HepG2 (cell line): Measurements from ENCODE around the gene RNF213. TPM values are rescaled to one million over a fixed set of nuclear protein-coding genes. Genes with fewer than 3 reads are reported as not detected.

ENCODE experiments used
- ATAC-seq: fragments of 200-7000 bp; cut with Tn5 transposase; 3 replicates; pipeline ENCODE4 v1.9.1; 2020; ENCODE audit warnings: mild to moderate bottlenecking, moderate library complexity
- BruUV-seq: library from RNA; stranded (reverse); fragments of 400-500 nt; replicated peaks from 2 replicates; lab custom pipeline; 2021; lab: Mats Ljungman, UMichigan
- CTCF ChIA-PET: fragments of 300-600 bp; formaldehyde crosslinking; extraction: SDS; loops from one replicate; lab custom pipeline; 2021; ENCODE audit warnings: low total read pairs, inconsistent platforms, low intra/inter-chr PET ratio; lab: Yijun Ruan, JAX
- POLR2A ChIA-PET: fragments of 350-600 bp; sonication (Branson Sonifier 250); formaldehyde crosslinking; loops from one replicate; lab custom pipeline; 2020; ENCODE audit warnings: antibody characterized with exemption, inconsistent platforms; lab: Yijun Ruan, JAX
- DNase-seq: peaks from one replicate; pipeline ENCODE4 v3.0.0-alpha.2; 2015; ENCODE audit warnings: low spot score
- FAIRE-seq: peaks from 3 replicates; lab custom pipeline; 2011; peaks lifted over from hg19 to GRCh38; lab: Jason Lieb, UNC
- H2AFZ ChIP-seq: one replicate; pipeline ENCODE4 v1.6.1; 2011; ENCODE audit warnings: low read length, inconsistent platforms
- H3K27ac ChIP-seq: fragments of 300-600 bp; 3 replicates; pipeline ENCODE4 v1.8.0; 2011; ENCODE audit warnings: mixed run types, mild to moderate bottlenecking, mixed read lengths, low read length, inconsistent platforms; ENCODE audit not compliant: insufficient read depth; ENCODE audit errors: extremely low read length
- H3K27me3 ChIP-seq, 2 experiments: fragments of 200-600 bp in 1 of 2; 2 replicates in 1 of 2; 3 replicates in 1 of 2; pipeline versions ENCODE4 v1.6.0 to v1.8.0; 2011; ENCODE audit warnings: low read length in 2 of 2, mild to moderate bottlenecking in 2 of 2, moderate library complexity in 2 of 2, inconsistent platforms in 1 of 2; ENCODE audit not compliant: insufficient read depth in 2 of 2, control insufficient read depth in 1 of 2
- H3K36me3 ChIP-seq, 2 experiments: fragments of 200-600 bp in 1 of 2; replicated peaks in 1 of 2; 2 replicates in 1 of 2; 3 replicates in 1 of 2; pipeline versions ENCODE4 v1.5.1 to v1.8.0; 2011; ENCODE audit warnings: low read length in 2 of 2, inconsistent platforms in 1 of 2; ENCODE audit not compliant: insufficient read depth in 2 of 2, control insufficient read depth in 1 of 2
- H3K4me1 ChIP-seq: 2 replicates; pipeline ENCODE4 v1.5.1; 2012; ENCODE audit warnings: low read length, inconsistent platforms; ENCODE audit not compliant: insufficient read depth
- H3K4me2 ChIP-seq: 2 replicates; pipeline ENCODE4 v1.6.0; 2011; ENCODE audit warnings: low read depth, low read length, inconsistent platforms
- H3K4me3 ChIP-seq, 3 experiments: fragments of 200-600 bp in 1 of 3; sonication (generic), shearing (Covaris generic) in 1 of 3; replicated peaks in 1 of 3; 2 replicates each; pipeline ENCODE4 v1.5.1; 2011 to 2016; ENCODE audit warnings: low read length in 3 of 3, inconsistent platforms in 2 of 3, low read depth in 2 of 3, mild to moderate bottlenecking in 2 of 3, control low read depth in 1 of 3, mixed read lengths in 1 of 3; ENCODE audit not compliant: insufficient read depth in 1 of 3
- H3K79me2 ChIP-seq: one replicate; pipeline ENCODE4 v1.6.1; 2011; ENCODE audit warnings: low read length, inconsistent platforms; ENCODE audit not compliant: insufficient read depth
- H3K9ac ChIP-seq: 2 replicates; pipeline ENCODE4 v1.6.0; 2011; ENCODE audit warnings: mild to moderate bottlenecking, low read depth, low read length, inconsistent platforms; ENCODE audit not compliant: insufficient read depth
- H3K9me3 ChIP-seq: 2 replicates; pipeline ENCODE4 v1.5.1; 2012; ENCODE audit warnings: mild to moderate bottlenecking, low read length
- H4K20me1 ChIP-seq: 2 replicates; pipeline ENCODE4 v1.6.0; 2011; ENCODE audit warnings: inconsistent platforms, mild to moderate bottlenecking, low read length, moderate library complexity; ENCODE audit not compliant: insufficient read depth
- FOSL1 ChIP-seq: sonication (generic); formaldehyde crosslinking; IDR thresholded peaks from 2 replicates; pipeline ENCODE4 v1.9.0; 2021; ENCODE audit warnings: missing genetic modification reagents, borderline replicate concordance
- FOXO1 ChIP-seq: sonication (generic); formaldehyde crosslinking; IDR thresholded peaks from 2 replicates; pipeline ENCODE4 v1.4.0; 2020; ENCODE audit warnings: missing genetic modification reagents
- HDAC6 ChIP-seq: fragments of 200-600 bp; sonication (generic); IDR thresholded peaks from 2 replicates; pipeline ENCODE4 v1.7.0; 2017; ENCODE audit warnings: mild to moderate bottlenecking, antibody characterized with exemption, low read length, low read depth
- NFE2 ChIP-seq: sonication (generic); formaldehyde crosslinking; IDR thresholded peaks from 2 replicates; pipeline ENCODE4 v1.4.0; 2020; ENCODE audit warnings: missing genetic modification reagents
- PCBP2 ChIP-seq: fragments of 200-400 bp; formaldehyde crosslinking; optimal IDR thresholded peaks from 2 replicates; pipeline ENCODE3; 2018; ENCODE audit warnings: low read length, low read depth; ENCODE audit not compliant: poor library complexity, severe bottlenecking
- POGZ ChIP-seq: sonication (generic); formaldehyde crosslinking; IDR thresholded peaks from 2 replicates; pipeline ENCODE4 v1.4.0; 2020; ENCODE audit warnings: mild to moderate bottlenecking, missing genetic modification reagents
- RFXANK ChIP-seq: IDR thresholded peaks from 2 replicates; pipeline ENCODE4 v1.6.1; 2016
- SMAD9 ChIP-seq: sonication (generic); formaldehyde crosslinking; IDR thresholded peaks from 2 replicates; pipeline ENCODE4 v1.5.1; 2020; ENCODE audit warnings: mild to moderate bottlenecking, missing genetic modification reagents
- WIZ ChIP-seq: sonication (generic); formaldehyde crosslinking; IDR thresholded peaks from 2 replicates; pipeline ENCODE4 v1.5.1; 2020; ENCODE audit warnings: mild to moderate bottlenecking, missing genetic modification reagents
- ZNF224 ChIP-seq: sonication (generic); formaldehyde crosslinking; IDR thresholded peaks from 2 replicates; pipeline ENCODE4 v1.5.0; 2020; ENCODE audit warnings: mild to moderate bottlenecking, missing genetic modification reagents
- ZNF260 ChIP-seq: sonication (generic); formaldehyde crosslinking; IDR thresholded peaks from 2 replicates; pipeline ENCODE4 v1.4.0; 2020; ENCODE audit warnings: missing genetic modification reagents, low read depth, mild to moderate bottlenecking, borderline replicate concordance
- ZNF274 ChIP-seq: sonication (generic); formaldehyde crosslinking; IDR thresholded peaks from 2 replicates; pipeline ENCODE4 v1.5.1; 2020; ENCODE audit warnings: mild to moderate bottlenecking, missing genetic modification reagents
- ZNF282 ChIP-seq: fragments of 450-650 bp; IDR thresholded peaks from 2 replicates; pipeline ENCODE4 v1.6.1; 2018; ENCODE audit not compliant: partially characterized antibody
- ZNF761 ChIP-seq: sonication (generic); formaldehyde crosslinking; conservative IDR thresholded peaks from 2 replicates; pipeline ENCODE4 v1.4.0; 2020; ENCODE audit warnings: mild to moderate bottlenecking, missing genetic modification reagents
- ZNF782 ChIP-seq: sonication (generic); formaldehyde crosslinking; IDR thresholded peaks from 2 replicates; pipeline ENCODE4 v1.4.0; 2020; ENCODE audit warnings: missing genetic modification reagents, mild to moderate bottlenecking, borderline replicate concordance
- WGBS: methylation state at CpG from one replicate; pipeline ENCODE4 v1.1.6; 2017; ENCODE audit warnings: low lambda C conversion rate; 5-methylcytosine and 5-hydroxymethylcytosine counted together
- in situ Hi-C: cut with HindIII; loops from 2 replicates; pipeline ENCODE4 v1.10.0; 2017; ENCODE audit warnings: low pct_unique_long_range_greater_than_20kb; ENCODE audit not compliant: extremely low pct_ligation_motif_present
- intact Hi-C: fragments of 100-400 bp; cut with micrococcal nuclease; formaldehyde crosslinking; loops from one replicate; pipeline ENCODE4 v1.10.0; 2022; ENCODE audit not compliant: unreplicated experiment
- polyA plus RNA-seq, 8 experiments: library from polyadenylated mRNA; depleted of rRNA in 3 of 8; stranded (reverse) in 7 of 8; unstranded in 1 of 8; fragments of >200 nt; fragmentation: Illumina TruSeq in 4 of 8; extraction: Trizol in 4 of 8; gene quantifications; 2 replicates each; pipeline versions ENCODE4 v1.2.1 to v1.2.3, GENCODE V29; 2011 to 2016; ENCODE audit warnings: low read depth in 4 of 8, missing spikeins in 1 of 8, mixed read lengths in 1 of 8; ENCODE audit not compliant: insufficient read depth in 1 of 8
- total RNA-seq, 5 experiments: library from RNA; depleted of rRNA; stranded (reverse); fragments of >200 nt; fragmentation: Illumina TruSeq; extraction: Trizol; gene quantifications; 2 replicates each; pipeline ENCODE4 v1.2.3, GENCODE V29; 2016; ENCODE audit warnings: low read depth in 1 of 5
- TF ChIP-seq, protein P1 (sequence below): sonication (generic); formaldehyde crosslinking; IDR thresholded peaks from 2 replicates; pipeline ENCODE4 v1.5.1; 2020; ENCODE audit warnings: mild to moderate bottlenecking, missing genetic modification reagents, moderate library complexity

The RNF213 gene
- total and polyA plus RNA-seq, 2 of the 13 experiments (the other 11 are each of a cell fraction or from before 2014, with no cell fraction given) = 38.6 to 38.7 TPM

GRCh38 chr17:80393241-80393890, 132.7 kb downstream of the RNF213 start (continued):
- TF ChIP-seq ZNF224 (CRISPR knock-in tag) (no peak), PCBP2 (no peak), ZNF761 (no peak), RFXANK (no peak), HDAC6 (no peak)
- TF ChIP-seq, all 625 proteins: peak for 0

DNA sequence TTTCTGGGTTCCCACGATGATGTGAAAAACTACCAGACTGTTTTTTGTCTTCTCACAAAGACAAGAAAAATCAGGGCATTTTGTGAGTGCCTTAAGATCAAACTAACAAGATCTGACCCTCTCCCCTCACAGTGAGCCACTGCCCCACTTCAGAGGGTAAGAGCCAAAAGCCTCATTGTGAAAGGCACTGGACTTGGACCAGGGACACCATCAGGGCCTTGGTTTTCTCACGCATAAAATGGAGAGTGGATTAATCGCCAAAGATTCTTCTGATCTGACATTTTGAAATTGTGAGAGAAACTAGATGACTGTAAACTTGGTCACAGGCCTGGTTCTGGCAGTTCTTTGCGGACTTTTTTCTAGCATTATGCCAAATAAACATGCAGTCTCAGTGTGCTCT, 133.3 kb downstream of the RNF213 start:
- Histone ChIP-seq H3K9ac (no peak overlapping the region), H3K4me1 (no peaks in the 10 kb centered on the region), H3K4me2 (no peak overlapping the region), H4K20me1 (no peaks in the 10 kb centered on the region), H3K9me3 (no peaks in the 10 kb centered on the region), H3K4me3 (no peak overlapping the region), H3K79me2 (no peaks in the 10 kb centered on the region), H2AFZ (no peak overlapping the region), H3K36me3 (peaks cover 17 to 30% of the 10 kb centered on the region in 2 experiments; a peak in 4 of 5 replicates), H3K27me3 (no peaks in the 10 kb centered on the region), H3K27ac (no peak overlapping the region)
- ChIA-PET POLR2A (no interaction called here), CTCF (no interaction called here)
- FAIRE-seq (no peak), ATAC-seq (no peak), DNase-seq (no peak)
- WGBS = 92% methylated on average over 4 of the region's 4 CpGs
- no peak for TF ChIP-seq ZNF274 (CRISPR knock-in tag)
- intact Hi-C loops (no loop called here), in situ Hi-C loops (no loop called here)
- no TSS peak for BruUV-seq

- ATAC-seq (no peak), FAIRE-seq (no peak), DNase-seq (no peak)
- Histone ChIP-seq H2AFZ (no peak overlapping the region), H4K20me1 (no peaks in the 10 kb centered on the region), H3K4me3 (no peak overlapping the region), H3K79me2 (no peaks in the 10 kb centered on the region), H3K36me3 (peaks cover 9 to 23% of the 10 kb centered on the region in 2 experiments; a peak in 4 of 5 replicates), H3K9ac (no peak overlapping the region), H3K27ac (no peak overlapping the region), H3K4me2 (no peak overlapping the region), H3K4me1 (no peaks in the 10 kb centered on the region), H3K27me3 (no peaks in the 10 kb centered on the region), H3K9me3 (no peaks in the 10 kb centered on the region)
- ChIA-PET CTCF (no interaction called here), POLR2A (no interaction called here)
- TF ChIP-seq WIZ (CRISPR knock-in tag) = no peak
- TF ChIP-seq, protein P1, sequence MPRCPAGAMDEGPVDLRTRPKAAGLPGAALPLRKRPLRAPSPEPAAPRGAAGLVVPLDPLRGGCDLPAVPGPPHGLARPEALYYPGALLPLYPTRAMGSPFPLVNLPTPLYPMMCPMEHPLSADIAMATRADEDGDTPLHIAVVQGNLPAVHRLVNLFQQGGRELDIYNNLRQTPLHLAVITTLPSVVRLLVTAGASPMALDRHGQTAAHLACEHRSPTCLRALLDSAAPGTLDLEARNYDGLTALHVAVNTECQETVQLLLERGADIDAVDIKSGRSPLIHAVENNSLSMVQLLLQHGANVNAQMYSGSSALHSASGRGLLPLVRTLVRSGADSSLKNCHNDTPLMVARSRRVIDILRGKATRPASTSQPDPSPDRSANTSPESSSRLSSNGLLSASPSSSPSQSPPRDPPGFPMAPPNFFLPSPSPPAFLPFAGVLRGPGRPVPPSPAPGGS (CRISPR knock-in tag) = no peak
- TF ChIP-seq FOSL1 (CRISPR knock-in tag) = no peak
- TF ChIP-seq POGZ (CRISPR knock-in tag) = no peak
- no peak for TF ChIP-seq SMAD9
- no peak for TF ChIP-seq ZNF260
- no peak for TF ChIP-seq ZNF282
- TF ChIP-seq ZNF782 (CRISPR knock-in tag) = no peak
- TF ChIP-seq FOXO1 (CRISPR knock-in tag) = no peak
- no peak for TF ChIP-seq NFE2 (CRISPR knock-in tag)
- WGBS = 94% methylated on average over 10 of the region's 11 CpGs
- no TSS peak for BruUV-seq
- in situ Hi-C loops = no loop called here
- intact Hi-C loops = no loop called here
Measured at GRCh38 chr17:80394629-80395216, 134.1 kb downstream of the RNF213 start.
